Stimulated activated CD8-positive, alpha-beta memory T cell treated with anti-CD3 and anti-CD28 coated beads, Interleukin-7, amount 100 ng/mL, for 24 hours (primary cell): ENCODE results near the gene CTCFL.

Experiments
- DNase-seq: peaks from one replicate; pipeline ENCODE4 v3.0.0-alpha.2; 2020; ENCODE audit warnings: low read depth

The CTCFL gene

GRCh38 chr20:57560554-57561355 is 35.8 kb upstream of the CTCFL start, which contains the start of gene PCK1:
Gene PCK1, plus strand, starts transcription at chr20:57561110. Its CDS starts 302 bp downstream, at chr20:57561412.
- no peak for DNase-seq

- DNase-seq, result no peak
These were observed 35.0 kb upstream of the CTCFL start for GRCh38 chr20:57559658-57560553.

- DNase-seq, result no peak
These were observed 34.3 kb upstream of the CTCFL start for GRCh38 chr20:57559289-57559634.

- DNase-seq, result no peak
These were observed 33.8 kb upstream of the CTCFL start for GRCh38 chr20:57558614-57559288.

GRCh38 chr20:57557926-57558613 is 33.1 kb upstream of the CTCFL start:
- DNase-seq, result no peak

- no peak for DNase-seq
These were observed 32.0 kb upstream of the CTCFL start for GRCh38 chr20:57556980-57557274.

- DNase-seq, result no peak
These were observed 30.7 kb upstream of the CTCFL start for GRCh38 chr20:57555457-57556184.

- DNase-seq, result no peak
These were observed 28.6 kb upstream of the CTCFL start for GRCh38 chr20:57553376-57554018.

GRCh38 chr20:57552471-57552870 is 27.5 kb upstream of the CTCFL start:
- no peak for DNase-seq

GRCh38 chr20:57548177-57549058 is 23.5 kb upstream of the CTCFL start:
- DNase-seq, result no peak

GRCh38 chr20:57546956-57547649 is 22.2 kb upstream of the CTCFL start:
- no peak for DNase-seq

- DNase-seq, result no peak
These were observed 21.2 kb upstream of the CTCFL start for GRCh38 chr20:57545927-57546662.

- no peak for DNase-seq
These were observed 20.1 kb upstream of the CTCFL start for GRCh38 chr20:57544838-57545564.

- no peak for DNase-seq
These were observed 18.8 kb upstream of the CTCFL start for GRCh38 chr20:57543754-57544153.

- no peak for DNase-seq
These were observed 16.1 kb upstream of the CTCFL start for GRCh38 chr20:57540890-57541580.

- no peak for DNase-seq
These were observed 14.9 kb upstream of the CTCFL start for GRCh38 chr20:57539889-57540288.

- no peak for DNase-seq
These were observed 12.9 kb upstream of the CTCFL start for GRCh38 chr20:57537822-57538221.
